GM12891 (cell line): ENCODE data around the gene KLK15.

Experiments
- POLR2A ChIP-seq: IDR thresholded peaks from 2 replicates; pipeline ENCODE4 v1.6.1; 2011; ENCODE audit warnings: low read depth, low read length, control low read depth
- POLR2AphosphoS5 ChIP-seq: IDR thresholded peaks from 2 replicates; pipeline ENCODE4 v1.6.1; 2011; ENCODE audit warnings: low read depth, low read length, control low read depth
- SPI1 ChIP-seq: IDR thresholded peaks from 2 replicates; pipeline ENCODE4 v1.6.1; 2011; ENCODE audit warnings: low read depth, low read length, control low read depth
- TAF1 ChIP-seq: IDR thresholded peaks from 2 replicates; pipeline ENCODE4 v1.6.1; 2011; ENCODE audit warnings: low read depth, low read length, control low read depth

DNA sequence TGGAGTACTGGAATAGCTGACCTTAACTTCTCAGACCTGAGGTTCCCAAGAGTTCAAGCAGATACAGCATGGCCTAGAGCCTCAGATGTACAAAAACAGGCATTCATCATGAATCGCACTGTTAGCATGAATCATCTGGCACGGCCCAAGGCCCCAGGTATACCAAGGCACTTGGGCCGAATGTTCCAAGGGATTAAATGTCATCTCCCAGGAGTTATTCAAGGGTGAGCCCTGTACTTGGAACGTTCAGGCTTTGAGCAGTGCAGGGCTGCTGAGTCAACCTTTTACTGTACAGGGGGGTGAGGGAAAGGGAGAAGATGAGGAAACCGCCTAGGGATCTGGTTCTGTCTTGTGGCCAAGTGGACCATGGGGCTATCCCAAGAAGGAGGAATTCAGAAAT, 27.6 kb upstream of the KLK15 start:
- TF ChIP-seq POLR2A (no peak), SPI1 (no peak), POLR2AphosphoS5 (no peak), TAF1 (no peak)
